HG03025 (cell line): Measurements from ENCODE around the gene TNFRSF17.
"Not testable (repeated sequence)": the region's sequence is repeated elsewhere in the genome, so short reads cannot be mapped to it uniquely, and the experiment has no call there.

Source experiments
- ATAC-seq: cut with Tn5 transposase; IDR thresholded peaks from one replicate; pipeline ENCODE4 v1.9.1; 2021; ENCODE audit warnings: mild to moderate bottlenecking, moderate library complexity; ENCODE audit not compliant: unreplicated experiment, low FRiP score

TNFRSF17 gene

DNA sequence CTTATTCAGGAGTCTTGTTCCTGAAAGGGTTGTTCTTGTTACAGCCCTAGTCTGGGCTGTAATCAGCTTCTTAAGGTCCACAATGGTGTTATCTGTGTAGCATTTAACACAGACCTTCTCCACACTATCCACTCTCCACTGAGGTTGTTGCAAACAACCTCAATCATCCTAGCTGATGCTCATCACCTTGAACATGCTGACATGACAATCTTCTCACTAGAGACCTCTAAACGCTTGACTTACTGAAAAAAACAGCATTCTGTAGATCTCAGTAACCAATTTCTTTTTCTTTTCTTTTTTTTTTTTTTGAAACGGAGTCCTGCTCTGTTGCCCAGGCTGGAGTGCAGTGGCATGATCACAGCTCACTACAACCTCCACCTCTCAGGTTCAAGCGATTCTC, 3.6 kb downstream of the TNFRSF17 start:
- no peak for ATAC-seq

DNA sequence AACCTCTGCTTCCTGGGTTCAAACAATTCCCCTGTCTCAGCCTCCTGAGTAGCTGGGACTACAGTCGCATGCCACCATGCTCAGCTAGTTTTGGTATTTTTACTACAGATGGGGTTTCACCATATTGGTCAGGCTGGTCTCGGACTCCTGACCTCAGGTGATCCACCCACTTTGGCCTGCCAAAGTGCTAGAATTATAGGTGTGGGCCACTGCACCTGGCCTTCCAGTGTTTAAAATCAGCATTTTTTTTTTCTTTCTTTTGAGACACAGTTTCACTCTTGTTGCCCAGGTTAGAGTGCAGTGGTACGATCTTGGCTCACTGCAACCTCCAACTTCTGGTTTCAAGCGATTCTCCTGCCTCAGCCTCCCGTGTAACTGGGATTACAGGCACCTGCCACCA, 5.3 kb downstream of the TNFRSF17 start:
- ATAC-seq = not testable (repeated sequence)

- no peak for ATAC-seq
These were observed 7.1 kb downstream of the TNFRSF17 start for GRCh38 chr16:11972128-11972527.

DNA sequence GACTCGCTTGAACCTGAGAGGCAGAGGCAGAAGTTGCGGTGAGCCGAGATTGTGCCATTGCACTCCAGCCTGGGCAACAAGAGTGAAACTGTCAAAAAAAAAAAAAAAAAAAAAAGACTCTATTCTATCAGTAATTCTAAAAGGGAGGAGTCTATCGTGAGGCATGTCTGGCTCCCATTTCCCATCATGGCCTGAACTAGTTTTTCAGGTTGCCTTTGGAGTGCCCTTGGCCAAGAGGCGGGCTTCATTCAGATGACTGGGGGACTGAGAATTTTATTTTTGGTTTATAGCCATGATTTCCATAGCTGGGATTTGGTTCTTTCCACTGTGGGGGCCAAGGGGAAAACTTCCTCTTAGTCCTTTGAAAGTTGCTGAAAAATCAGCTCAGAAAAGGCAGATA, 8.1 kb downstream of the TNFRSF17 start:
- ATAC-seq = no peak

GRCh38 chr16:11976850-11977375, 11.9 kb downstream of the TNFRSF17 start:
- no peak for ATAC-seq

- ATAC-seq = no peak
These were observed 12.5 kb downstream of the TNFRSF17 start for GRCh38 chr16:11977376-11978041.

DNA sequence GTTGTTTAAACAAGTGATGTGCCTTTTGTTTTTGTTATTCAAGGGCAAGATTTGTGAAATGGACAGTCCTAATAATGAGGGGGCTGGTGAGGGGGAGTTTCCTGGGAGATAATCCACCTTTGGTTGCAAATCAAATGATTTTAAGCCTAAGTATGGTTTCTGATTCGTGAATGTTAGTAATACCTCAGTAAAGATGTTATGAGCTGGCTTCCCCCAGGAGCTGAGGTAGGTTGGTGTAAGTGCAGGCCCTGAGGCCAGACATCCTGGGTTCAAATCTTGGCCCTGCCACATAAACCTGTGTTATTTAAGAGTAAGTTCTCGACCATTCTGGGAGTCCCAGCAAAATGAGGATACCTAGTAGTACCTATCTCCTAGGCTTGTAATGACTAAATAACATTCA, 13.1 kb downstream of the TNFRSF17 start:
- ATAC-seq = no peak

DNA sequence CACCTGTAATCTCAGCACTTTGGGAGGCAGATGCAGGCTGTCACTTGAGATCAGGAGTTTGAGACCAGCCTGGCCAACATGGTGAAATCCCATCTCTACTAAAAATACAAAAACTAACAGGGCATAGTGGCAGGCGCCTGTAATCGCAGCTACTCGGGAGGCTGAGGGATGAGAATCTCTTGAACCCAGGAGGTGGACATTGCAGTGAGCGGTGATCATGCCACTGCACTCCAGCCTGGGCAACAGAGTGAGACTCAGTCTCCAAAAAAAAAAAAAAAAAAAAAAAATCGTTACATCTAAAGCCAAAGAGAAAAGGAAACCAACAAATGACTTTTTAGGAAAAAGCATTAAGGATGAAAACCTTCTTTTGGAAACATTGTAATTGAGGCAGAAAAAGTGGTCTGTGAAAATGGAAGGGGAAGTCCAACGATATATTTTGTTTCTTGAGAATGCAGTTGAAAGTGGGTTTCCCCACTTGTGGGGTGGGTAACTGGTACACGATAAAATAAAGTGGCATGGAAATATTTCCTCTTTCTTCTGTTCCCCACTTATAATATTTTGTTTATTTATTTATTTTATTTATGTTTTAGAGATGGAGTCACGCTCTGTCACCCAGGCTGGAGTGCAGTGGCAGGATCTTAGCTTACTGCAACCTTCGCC, 14.1 kb downstream of the TNFRSF17 start:
- ATAC-seq = no peak

DNA sequence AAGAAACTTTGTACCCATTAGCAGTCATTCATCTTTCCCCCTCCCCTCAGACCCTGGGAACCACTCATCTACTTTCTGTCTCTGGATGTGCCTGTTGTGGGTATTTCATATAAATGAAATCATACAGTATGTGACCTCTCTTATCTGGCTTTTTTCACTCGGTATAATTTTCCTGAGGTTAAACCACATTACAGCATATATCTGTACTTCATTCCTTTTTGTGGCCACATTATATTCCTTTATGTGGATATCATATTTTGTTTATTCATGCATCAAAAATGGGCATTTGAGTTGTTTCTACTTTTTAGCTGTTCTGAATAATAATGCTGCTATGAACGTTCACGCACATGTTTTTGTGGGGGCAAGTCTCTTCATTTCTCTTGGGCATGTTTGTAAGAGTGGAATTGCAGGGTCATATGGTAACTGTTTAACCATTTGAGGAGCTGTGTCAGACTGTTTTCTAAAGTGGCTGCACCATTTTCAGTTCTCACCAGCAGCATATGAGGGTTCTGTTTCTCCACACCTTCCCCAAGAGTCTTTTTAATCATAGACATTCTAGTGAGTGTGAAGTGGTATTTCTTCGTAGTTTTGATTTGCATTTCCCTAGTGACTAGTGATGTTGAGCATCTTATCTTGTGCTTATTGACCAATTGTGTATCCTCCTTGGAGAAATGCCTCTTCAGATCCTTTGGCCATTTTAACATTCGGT, 15.3 kb downstream of the TNFRSF17 start:
- ATAC-seq = no peak

GRCh38 chr16:11985250-11985649, 20.2 kb downstream of the TNFRSF17 start:
- no peak for ATAC-seq

DNA sequence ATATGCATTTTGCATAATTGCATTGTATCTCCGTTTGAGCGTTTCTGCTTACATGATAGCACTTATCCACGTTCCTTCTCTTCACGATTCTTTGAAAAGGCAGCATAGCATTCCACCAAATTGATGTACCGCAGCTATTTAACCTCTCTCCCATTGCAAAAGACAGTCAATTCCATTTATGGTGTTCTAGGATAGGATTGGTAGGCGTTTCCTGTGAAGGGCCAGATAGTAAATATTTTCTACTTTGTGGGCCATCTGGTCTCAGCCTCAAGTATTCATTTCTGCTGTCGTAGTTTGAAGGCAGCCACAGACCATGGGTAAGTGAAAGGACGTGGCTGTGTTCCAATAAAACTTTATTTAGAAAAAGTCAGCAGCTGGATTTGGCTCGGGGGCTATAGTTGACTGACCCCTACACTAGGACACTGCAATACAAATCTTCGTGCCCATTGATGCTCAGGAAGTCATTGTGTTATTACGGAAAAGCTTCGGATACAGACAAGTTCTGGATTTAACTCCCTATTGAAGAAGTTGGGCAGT, 21.6 kb downstream of the TNFRSF17 start:
- no peak for ATAC-seq

DNA sequence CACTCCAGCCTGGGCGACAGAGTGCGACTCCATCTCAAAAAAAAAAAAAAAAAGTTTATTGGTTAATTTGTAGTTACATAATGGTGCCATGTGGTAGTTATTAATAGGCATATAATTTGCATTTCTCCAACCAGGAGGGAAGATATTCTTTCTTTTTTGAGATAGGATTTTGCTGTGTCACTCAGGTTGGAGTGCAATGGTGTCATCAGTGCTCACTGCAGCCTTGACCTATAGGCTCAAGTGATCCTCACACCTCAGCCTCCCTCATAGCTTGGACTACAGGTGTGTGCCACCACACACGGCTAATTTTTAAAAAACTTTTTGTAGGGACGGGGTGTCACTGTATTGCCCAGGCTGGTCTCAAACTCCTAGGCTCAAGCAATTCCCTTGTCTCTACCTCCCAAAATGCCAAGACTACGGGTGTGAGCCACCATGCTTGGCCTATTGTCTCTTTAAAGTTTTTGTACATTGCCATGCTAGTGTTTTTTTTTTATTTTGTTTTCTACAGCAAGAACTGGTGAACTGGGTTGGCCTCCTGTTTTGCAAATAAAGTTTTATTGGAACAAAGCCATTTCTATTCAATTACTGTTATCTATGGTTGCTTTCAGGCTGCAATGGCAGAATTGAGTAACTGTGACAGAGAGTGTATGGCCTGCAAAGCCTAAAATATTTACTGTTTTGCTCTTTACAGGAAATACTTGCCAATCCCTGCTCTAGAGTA, 23.4 kb downstream of the TNFRSF17 start:
- no peak for ATAC-seq

GRCh38 chr16:11990702-11991390, 25.8 kb downstream of the TNFRSF17 start:
- no peak for ATAC-seq

DNA sequence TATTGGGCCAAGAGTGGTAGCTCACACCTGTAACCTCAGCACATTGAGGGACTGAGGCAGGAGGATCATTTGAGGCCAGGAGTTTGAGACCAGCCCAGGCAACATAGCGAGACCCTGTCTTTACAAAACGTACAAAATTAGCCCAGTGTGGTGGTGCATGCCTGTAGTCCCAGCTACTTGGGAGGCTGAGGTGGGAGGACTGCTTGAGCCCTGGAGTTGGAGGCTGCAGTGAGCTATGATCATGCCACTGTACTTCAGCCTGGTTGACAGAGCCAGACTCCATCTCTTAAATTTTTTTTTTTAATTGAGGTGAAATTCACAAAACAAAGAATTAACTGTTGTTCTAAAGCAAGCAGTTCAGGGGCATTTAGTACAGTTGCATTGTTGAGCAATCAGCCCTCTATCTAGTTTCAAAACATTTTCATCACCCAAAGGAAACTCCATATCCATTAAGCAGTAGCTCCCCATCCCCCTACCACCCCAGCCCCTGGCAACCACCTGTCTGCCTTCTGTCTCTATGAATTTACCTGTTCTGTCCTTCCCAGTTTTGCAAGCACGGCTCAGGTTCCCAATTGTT, 27.1 kb downstream of the TNFRSF17 start:
- no peak for ATAC-seq

GRCh38 chr16:11992586-11993524, 27.8 kb downstream of the TNFRSF17 start:
- no peak for ATAC-seq

DNA sequence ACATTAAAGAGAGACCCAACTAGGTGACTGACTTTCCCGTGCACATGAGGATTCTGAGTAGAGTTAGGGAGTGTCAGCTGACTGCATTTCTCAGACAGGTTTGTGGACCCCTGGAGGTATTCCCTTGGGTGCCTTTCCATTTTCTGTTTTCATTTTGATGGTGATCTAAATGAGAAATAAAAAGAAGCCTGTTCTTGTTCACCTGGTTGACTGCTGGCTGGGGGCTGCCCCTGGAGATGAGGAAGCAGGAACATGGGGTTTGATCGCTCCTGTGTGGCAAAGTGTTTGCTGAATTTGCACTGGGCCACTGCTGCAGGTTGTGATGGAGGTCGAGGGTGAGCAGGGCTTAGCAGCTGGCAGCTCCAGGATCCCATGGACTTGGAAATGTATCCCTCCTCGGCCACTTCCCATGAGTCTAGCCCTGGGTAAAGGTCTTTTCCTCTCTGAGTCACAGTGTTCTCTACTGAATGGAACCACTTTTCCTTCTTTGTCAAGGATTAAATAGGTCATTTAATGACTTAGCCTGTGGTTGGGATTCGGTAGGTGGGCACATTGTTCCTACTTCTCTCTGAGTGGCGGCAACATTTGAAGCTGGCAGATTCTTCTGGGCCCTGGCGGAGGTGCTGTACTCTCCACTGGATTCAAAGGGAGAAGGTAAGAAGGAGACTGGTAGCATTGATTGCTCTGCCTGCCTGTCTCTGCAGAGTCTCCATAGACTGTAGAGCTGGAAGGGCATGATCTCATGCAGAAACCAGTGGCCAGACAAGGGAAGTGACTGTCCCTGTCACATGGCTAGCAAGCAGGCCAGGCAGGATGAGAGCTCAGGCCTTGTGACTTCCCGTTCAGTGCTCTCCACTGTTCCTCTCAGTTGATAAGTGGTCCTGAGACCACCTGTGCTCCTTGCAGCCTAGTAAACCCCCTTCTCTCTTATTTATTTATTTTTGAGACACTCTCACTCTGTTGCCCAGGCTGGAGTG, 29.4 kb downstream of the TNFRSF17 start:
- no peak for ATAC-seq
